Stimulated activated CD8-positive, alpha-beta memory T cell treated with anti-CD3 and anti-CD28 coated beads, Interleukin-7, amount 100 ng/mL, for 1 hour (primary cell): ENCODE data around the gene ARHGEF28.

Experiments
- DNase-seq, 2 donors: peaks; one replicate each; pipeline ENCODE4 v3.0.0-alpha.2; 2020; ENCODE audit warnings: low read depth in 2 of 2

The ARHGEF28 gene

GRCh38 chr5:73625944-73626811 lies at the start of gene ARHGEF28:
ARHGEF28 (plus strand) TSS chr5:73626196; CDS start chr5:73684852, 58,656 bp downstream.
- DNase-seq, result peak in 1 of 2 donors; percentile 4

- DNase-seq, result no peak
Measured at GRCh38 chr5:73582285-73583145, 43.5 kb upstream of the ARHGEF28 start.

- no peak for DNase-seq
Measured at GRCh38 chr5:73587923-73588322, 38.1 kb upstream of the ARHGEF28 start.

GRCh38 chr5:73591102-73591695 lies 34.8 kb upstream of the ARHGEF28 start:
- DNase-seq, result no peak

- DNase-seq, result no peak
Measured at GRCh38 chr5:73591698-73592501, 34.1 kb upstream of the ARHGEF28 start.

- no peak for DNase-seq
Measured at GRCh38 chr5:73592551-73592950, 33.4 kb upstream of the ARHGEF28 start.

- DNase-seq, result no peak
Measured at GRCh38 chr5:73596705-73597328, 29.2 kb upstream of the ARHGEF28 start.

GRCh38 chr5:73599380-73599779 lies 26.6 kb upstream of the ARHGEF28 start:
- DNase-seq, result no peak

- no peak for DNase-seq
Measured at GRCh38 chr5:73603998-73604397, 22.0 kb upstream of the ARHGEF28 start.

- no peak for DNase-seq
Measured at GRCh38 chr5:73605223-73606087, 20.5 kb upstream of the ARHGEF28 start.

GRCh38 chr5:73606206-73606753 lies 19.7 kb upstream of the ARHGEF28 start:
- no peak for DNase-seq

- DNase-seq, result no peak
Measured at GRCh38 chr5:73607228-73607627, 18.8 kb upstream of the ARHGEF28 start.

GRCh38 chr5:73612799-73613198 lies 13.2 kb upstream of the ARHGEF28 start:
- DNase-seq, result no peak

- DNase-seq, result no peak
Measured at GRCh38 chr5:73615085-73615484, 10.9 kb upstream of the ARHGEF28 start.

- no peak for DNase-seq
Measured at GRCh38 chr5:73615947-73616346, 10.0 kb upstream of the ARHGEF28 start.

- DNase-seq, result no peak
Measured at GRCh38 chr5:73617510-73618279, 8.3 kb upstream of the ARHGEF28 start.

- DNase-seq, result no peak
Measured at GRCh38 chr5:73619606-73620333, 6.2 kb upstream of the ARHGEF28 start.

- DNase-seq, result no peak
Measured at GRCh38 chr5:73620334-73620687, 5.7 kb upstream of the ARHGEF28 start.
